Measurements from ENCODE around the gene SFXN4. TPM values are rescaled to one million over a fixed set of nuclear protein-coding genes. Genes with fewer than 3 reads are reported as not detected.

The SFXN4 gene
- total RNA-seq, 1 experiment from 2014 or later: 21.9 TPM

DNA sequence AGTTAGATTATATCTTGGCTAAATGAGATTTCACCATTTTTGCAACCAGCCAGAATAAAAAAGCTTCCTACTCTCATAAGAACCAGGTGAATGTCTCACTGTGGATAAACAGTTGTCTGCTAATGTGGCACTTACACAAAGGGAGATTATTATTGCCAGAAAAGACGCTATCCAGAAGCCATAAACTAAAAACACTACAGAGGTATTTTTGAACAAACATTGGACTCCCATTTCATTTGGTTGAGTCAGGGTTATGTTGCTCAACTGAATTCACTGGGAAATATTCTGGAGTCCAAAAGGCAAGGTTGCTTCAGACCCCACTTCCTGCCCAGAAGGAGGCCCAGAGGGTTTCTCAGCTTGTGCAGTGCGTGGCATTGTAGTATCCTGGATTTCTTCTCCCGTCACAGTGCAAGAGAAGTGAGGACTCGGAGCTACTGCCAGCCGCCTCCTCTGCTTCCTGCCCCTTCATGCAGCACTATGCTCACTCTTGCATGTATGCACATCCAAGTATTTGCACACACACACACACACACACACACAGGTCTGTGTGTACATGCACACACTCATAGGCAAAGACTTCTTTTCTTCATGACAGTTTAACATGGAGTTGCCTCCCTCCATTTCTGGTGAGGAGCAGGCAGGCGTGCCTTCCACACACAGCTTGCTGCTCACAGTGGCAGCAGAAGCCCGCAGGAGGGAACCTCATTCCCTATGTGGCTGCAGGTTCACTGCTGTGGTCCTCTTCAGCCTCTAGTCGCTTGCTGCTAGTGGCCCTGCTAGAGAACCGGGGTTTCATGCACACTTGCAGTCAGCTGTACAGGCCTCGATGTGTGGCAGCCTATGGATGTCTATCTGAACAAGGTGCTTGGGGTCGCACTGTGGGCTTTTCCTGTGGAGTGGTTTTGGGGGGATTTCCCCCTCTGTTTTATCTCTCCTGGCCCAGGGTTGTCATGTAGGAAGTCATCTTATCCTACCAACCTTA lies 51.5 kb downstream of the SFXN4 start:
- Histone ChIP-seq H3K79me1 (ENCODE audit: insufficient read depth, low read depth, low read length, poor library complexity, severe bottlenecking) (peaks cover 3% of the 10 kb centered on the region), H2BK12ac (ENCODE audit: insufficient read length, low read depth, low read length) (no peak overlapping the region), H3K18ac (ENCODE audit: insufficient read length, low read depth, low read length) (no peak overlapping the region), H2BK120ac (ENCODE audit: low read depth, low read length, poor library complexity, severe bottlenecking) (no peak overlapping the region), H3K4ac (ENCODE audit: low read depth, low read length) (no peak overlapping the region), H3K9ac (ENCODE audit: extremely low read depth, insufficient read length, low read length) (no peak overlapping the region), H4K91ac (ENCODE audit: insufficient read length, low read depth, low read length) (no peak overlapping the region), H3K56ac (ENCODE audit: insufficient read length, low read depth, low read length) (no peak overlapping the region), H2BK5ac (ENCODE audit: insufficient read length, low read length) (no peak overlapping the region), H4K5ac (ENCODE audit: insufficient read length, low read depth, low read length) (no peak overlapping the region), H3K27me3 (ENCODE audit: insufficient read depth, low read length) (no peaks in the 10 kb centered on the region), H2AK5ac (ENCODE audit: insufficient read length, low read length) (no peak overlapping the region), H4K8ac (replicated peaks; ENCODE audit: insufficient read length, low read depth, low read length) (no peak overlapping the region), H2AFZ (ENCODE audit: low read length) (no peak overlapping the region), H2BK15ac (ENCODE audit: low read depth, low read length) (no peak overlapping the region), H4K20me1 (ENCODE audit: control insufficient read depth, insufficient read depth, insufficient read length) (no peaks in the 10 kb centered on the region), H3K23me2 (ENCODE audit: insufficient read length, low read depth, low read length, poor library complexity, severe bottlenecking) (no peaks in the 10 kb centered on the region), H3K27ac (ENCODE audit: insufficient read length, low read depth, low read length) (no peak overlapping the region), H3K79me2 (ENCODE audit: insufficient read depth, low read length) (no peaks in the 10 kb centered on the region), H3K23ac (ENCODE audit: insufficient read length, low read depth, low read length) (no peak overlapping the region), H3T11ph (ENCODE audit: low read length) (no peak overlapping the region), H3K4me1 (ENCODE audit: insufficient read depth, low read length) (no peaks in the 10 kb centered on the region), H3K14ac (ENCODE audit: insufficient read depth, low read length) (no peak overlapping the region), H2BK20ac (ENCODE audit: low read depth, low read length, poor library complexity, severe bottlenecking) (no peak overlapping the region), H3K4me2 (ENCODE audit: insufficient read depth, insufficient read length, low read length) (no peak overlapping the region), H3K9me3 (ENCODE audit: control insufficient read depth, low read depth, low read length) (no peaks in the 10 kb centered on the region)
- H3K27ac Mint-ChIP-seq: no peak overlapping the region
- H3K9me3 Mint-ChIP-seq: no peaks in the 10 kb centered on the region
- H3K4me3 Mint-ChIP-seq: no peak overlapping the region
- peaks cover 31 to 73% (median 67%) of the 10 kb centered on the region in 3 experiments for H3K36me3 Mint-ChIP-seq (ENCODE audit: insufficient read depth in 1 of 3, low read depth in 3 of 3)
- no peaks in the 10 kb centered on the region for H3K27me3 Mint-ChIP-seq (ENCODE audit: low read depth)
- no peaks in the 10 kb centered on the region for H3K4me1 Mint-ChIP-seq
- no peak for DNase-seq
- WGBS (ENCODE audit: extremely low coverage, insufficient read length, low lambda C conversion rate): no CpG with 5 or more reads among the region's 11 CpGs
- TF ChIP-seq, protein P1, sequence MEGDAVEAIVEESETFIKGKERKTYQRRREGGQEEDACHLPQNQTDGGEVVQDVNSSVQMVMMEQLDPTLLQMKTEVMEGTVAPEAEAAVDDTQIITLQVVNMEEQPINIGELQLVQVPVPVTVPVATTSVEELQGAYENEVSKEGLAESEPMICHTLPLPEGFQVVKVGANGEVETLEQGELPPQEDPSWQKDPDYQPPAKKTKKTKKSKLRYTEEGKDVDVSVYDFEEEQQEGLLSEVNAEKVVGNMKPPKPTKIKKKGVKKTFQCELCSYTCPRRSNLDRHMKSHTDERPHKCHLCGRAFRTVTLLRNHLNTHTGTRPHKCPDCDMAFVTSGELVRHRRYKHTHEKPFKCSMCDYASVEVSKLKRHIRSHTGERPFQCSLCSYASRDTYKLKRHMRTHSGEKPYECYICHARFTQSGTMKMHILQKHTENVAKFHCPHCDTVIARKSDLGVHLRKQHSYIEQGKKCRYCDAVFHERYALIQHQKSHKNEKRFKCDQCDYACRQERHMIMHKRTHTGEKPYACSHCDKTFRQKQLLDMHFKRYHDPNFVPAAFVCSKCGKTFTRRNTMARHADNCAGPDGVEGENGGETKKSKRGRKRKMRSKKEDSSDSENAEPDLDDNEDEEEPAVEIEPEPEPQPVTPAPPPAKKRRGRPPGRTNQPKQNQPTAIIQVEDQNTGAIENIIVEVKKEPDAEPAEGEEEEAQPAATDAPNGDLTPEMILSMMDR (conservative IDR thresholded peaks at IDR 0.05): no peak

All from H9 (cell line).